Stimulated activated naive CD4-positive, alpha-beta T cell treated with Interleukin-2 at 50 U/mL for 16 hours (primary cell): ENCODE results near the gene ZNF672.
A peak's percentile ranks its signal among the peaks of the same experiment; 100 is the strongest.
"Not testable (repeated sequence)": the region's sequence is repeated elsewhere in the genome, so short reads cannot be mapped to it uniquely, and the experiment has no call there.

Experiments
- DNase-seq: peaks from one replicate; lab custom pipeline; 2025; lab: John Stamatoyannopoulos, UW

The ZNF672 gene

DNA sequence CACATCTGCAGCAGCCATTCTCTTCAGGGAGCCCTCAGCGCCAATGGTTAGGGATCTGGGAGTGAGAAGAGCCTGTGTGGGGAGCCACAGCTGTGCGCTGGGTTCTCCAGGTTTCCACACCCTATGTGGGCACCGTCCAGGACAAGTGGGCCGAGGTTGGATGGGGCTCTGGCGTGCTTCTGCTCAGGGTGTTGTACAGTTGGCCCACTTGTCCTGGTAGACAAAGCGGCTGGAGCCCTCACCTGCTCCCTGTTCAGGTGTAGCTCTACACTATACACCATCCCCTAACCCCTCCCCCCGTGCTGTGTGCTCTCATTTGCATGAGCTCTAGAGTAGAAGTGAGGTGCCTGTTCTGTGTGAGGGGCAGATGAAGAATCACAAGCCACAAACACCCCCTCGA lies 24.5 kb upstream of the ZNF672 start:
- no peak for DNase-seq

DNA sequence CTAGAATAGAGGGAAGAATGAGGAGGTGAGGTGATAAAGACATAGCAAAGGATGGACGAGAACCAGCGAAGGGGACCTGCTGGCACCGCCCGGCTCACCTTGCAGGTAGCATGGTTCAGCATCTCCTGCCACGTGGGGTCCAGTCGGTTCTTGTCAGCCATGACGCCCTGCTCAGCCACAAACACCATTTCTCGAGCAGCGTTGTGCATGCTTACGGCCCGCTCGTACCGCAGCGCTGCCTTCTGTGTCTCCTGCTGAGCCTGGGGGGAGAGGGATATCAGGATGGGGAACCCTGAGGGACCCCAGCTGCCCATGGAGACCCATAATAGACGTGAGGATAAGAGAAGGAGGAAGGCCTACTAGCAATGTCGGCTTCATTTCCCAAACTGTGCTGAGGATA lies 23.7 kb upstream of the ZNF672 start:
- DNase-seq, result no peak

DNA sequence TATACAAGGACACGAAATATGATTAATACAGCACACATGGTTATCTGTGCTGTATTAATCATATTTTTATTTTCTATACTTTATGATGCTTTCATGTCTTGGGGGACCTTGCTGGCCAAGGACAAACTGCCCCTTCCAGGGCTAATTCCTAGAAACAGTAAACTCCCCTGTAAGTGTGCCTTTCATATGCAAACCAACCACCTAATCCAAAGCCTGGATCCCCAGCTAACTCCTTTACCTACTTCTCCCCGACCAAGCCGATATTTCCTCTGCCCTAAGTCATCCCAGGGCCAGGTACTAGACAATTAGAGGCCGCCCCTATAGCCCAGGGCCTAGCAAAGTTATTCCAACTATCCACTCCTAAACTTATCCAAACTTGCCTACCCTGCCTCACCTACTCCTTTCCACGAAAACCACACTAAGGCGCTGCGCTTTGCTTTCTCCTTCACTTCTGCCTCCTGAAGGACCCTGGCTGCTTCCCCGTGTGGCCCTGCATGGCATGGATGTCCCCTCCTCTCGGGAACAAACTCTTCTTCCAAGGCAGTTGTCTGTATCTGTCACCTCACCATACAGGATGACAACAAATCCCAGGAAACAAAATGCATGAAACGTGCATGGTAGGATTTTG lies 22.5 kb upstream of the ZNF672 start:
- DNase-seq, result no peak

DNA sequence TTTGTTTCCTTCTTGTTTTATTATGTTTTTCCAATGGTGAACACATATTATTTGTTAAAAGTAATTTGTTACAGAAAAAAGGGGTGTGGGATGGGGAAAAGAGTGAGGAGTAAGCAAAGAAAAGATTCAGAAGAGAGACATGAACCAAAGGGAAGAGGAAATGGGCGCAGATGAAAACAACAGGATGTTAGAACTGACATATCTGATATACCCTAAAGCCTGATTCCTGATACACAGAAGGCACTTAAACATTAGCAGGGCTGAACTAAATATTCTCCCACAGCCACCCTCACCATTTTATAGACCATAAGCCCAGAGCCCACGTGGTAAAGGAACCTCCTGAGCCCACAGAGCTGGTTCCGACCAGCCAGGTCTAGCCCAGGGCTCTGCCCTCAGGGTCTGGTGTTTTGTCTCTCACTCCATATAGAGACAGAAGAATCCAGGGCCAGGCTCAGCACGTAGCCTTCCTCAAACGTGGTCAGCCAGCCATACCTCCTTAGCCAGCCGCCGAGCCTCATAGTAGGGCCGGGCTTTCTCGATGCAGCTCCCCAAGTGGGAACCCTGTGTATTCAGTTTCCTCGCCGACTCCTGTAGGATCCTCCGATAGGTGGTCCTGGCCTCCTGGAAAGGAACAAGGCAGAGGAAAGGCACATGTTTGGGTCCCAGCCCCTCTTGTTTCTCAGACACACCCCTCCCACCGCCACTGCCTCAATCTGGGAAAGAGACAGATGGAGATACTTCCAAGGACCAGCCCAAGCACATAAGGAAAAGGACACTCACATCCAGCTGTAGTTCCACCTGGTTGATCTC lies 21.8 kb upstream of the ZNF672 start:
- no peak for DNase-seq

DNA sequence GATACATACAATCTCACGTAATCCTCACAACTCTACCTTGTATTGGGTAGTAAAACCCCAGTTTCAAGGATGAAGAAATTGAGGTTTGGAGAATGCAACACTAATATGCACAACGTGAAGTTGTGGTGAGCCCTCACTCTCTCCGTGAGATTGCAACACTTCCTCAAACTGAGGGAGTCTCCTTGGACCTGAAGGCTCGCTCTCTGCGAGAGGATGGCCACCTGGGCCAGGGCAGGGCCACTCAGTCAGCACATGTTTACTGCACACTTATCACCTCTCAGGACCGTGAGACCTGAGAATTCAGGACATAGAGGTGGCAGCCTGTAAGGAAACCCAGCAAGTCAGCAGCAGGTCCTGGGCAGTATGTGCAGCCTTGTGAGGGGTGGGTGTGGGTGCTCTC lies 21.0 kb upstream of the ZNF672 start:
- no peak for DNase-seq

DNA sequence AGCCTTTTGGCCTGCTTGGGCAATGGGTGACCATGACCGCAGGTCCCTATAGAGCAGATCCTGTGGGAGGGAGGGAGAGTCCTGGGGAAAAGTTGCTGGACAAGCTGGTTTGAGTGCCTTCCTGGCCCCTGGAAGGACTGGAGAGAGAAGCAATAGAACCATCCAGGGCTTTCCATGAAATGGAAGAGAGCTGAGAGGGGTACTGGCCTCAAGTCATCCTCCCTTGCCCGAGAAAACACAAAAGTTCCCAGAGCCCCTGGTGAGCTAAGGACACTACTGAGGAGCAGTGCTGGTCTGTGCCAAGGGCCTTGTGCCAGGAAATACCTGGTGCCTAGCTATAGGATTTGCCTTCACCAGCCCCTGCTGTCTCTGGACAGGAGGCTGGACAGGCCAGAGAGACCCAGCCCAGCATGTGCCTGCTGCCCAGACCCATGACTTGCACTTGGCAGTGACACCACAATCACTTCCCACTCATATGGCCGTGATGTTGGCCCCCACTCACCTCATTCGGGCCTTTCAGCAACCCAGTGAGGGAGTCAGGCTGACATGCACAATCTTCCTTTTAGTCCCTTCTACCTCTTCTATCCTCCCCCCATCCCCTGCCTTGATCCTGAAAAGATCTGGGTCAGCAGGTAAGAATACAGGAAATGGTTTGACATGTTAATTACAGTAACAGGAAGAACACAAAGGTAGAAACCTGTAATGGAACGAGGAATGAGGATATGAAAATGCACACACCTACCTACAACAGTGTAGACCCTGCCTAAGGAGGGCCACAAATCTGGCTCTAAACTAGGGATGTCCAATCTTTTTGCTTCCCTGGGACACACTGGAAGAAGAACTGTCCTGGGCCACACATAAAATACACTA lies 19.3 kb upstream of the ZNF672 start:
- no peak for DNase-seq

DNA sequence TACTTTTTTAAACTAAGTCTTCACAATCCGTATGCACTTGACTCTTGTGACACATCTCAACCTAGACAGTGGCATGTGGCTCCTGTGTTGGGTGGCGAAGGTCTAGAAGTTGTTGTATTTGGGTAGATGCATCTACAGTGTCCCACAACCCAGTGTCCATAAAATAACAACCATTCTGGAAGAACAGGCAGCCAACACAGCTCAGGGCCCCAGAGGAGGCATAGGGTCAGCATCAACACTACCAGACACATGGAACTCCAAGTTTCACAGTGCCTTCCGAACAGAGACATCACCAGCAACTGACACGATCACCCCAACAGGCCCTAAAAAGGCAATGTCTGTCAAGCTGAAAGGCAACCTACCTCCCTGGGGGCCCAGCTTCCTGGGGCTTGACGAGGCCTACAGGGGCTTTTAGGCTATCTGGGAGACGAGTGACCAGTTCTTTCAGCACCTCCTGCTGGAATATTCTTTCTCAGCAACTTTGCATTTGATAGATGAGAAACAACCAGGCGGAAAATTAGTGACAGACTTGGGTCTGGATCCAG lies 17.9 kb upstream of the ZNF672 start:
- DNase-seq, result no peak

DNA sequence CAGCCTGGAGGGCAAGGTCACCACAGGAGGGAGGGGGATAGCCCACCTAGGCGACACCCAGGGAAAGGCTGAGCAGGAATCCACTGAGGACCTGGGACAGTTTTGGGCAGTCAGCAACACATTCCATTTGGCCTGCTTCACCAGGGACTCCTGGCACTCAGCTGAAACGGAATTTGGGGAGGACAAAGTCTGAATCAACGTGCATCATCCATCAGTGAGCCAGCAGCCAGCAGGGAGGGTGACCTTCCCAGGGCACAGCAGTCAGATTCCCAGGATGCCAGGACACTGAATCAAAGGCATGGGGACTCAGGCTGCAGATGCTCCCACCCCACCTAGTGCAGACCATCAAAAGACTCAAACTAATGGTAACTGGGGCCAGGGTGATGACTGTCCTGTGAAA lies 16.9 kb upstream of the ZNF672 start:
- no peak for DNase-seq

DNA sequence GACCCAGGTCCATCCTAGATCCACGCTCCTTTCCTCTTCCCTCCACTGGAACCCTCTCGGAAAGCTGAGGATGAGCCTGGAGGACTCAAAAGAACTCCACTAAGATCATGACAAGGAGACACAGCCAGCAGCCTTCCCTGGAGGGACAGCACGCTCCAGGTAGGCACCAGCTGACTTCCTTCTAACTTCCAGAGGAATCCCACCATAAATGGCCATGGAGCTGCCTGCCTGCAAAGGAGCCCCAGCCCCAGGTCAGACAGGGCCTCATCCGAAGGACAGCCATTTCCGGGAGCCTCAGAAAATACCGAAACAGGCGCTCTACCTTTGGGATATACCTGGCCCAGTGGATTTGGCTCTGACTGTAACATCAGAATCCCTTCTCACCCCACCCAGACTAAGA lies 16.4 kb upstream of the ZNF672 start:
- DNase-seq, result no peak

DNA sequence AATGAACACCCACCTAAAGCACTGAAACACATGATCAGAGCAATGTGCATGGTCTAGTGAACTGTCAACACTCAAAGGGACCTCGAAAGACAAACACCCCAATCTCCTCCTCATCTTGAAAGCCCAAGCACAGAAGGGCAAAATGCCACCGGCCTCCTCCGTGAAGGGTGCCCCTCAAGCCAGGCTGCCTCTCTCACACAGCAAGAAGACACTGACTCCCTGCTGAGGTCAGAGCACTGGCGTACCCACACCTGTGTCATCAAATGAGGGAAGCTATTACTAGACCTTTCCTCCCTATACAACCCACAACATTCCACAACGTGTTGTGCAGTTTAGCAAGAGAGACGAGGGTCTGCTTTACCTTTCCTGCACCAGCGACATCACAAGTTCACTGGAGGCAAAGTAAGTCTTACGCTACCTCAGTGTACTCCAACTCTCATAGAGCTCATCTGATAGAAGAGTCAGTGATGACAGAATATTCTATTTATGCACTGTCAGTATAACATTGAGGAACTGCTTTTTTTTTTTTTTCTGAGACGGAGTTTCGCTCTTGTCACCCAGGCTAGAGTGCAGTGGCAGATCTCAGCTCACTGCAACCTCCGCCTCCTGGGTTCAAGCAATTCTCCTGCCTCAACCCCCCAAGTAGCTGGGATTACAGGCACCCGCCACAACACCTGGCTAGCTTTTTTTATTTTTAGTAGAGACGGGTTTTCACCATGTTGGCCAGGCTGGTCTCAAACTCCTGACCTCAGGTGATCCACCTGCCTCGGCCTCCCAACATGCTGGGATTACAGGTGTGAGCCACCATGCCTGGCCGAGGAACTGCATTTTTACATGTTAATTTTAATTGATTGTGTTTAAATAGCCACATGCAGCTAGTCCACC lies 15.6 kb upstream of the ZNF672 start:
- no peak for DNase-seq

DNA sequence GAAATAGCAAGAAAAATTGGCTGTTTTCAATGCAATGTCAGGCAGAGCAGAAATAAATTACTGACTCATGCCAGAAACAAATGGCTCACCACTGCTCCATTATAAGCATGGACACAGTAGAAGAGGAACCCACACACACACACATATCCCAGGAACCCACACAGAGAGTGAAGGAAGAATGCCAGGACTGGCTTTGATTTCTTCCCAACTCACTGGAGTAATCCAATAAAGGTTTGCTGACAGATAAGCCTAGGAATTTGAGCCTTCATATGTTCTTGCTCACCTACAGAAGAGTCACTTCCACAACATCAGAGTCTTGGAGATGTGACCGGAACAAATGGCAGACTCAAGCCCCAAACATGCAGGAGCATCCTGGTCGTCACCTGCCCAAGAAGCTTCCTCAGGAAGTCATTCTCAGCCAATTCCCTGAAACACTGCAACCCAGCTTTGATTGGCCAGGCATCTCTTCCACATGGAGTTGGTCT lies 14.5 kb upstream of the ZNF672 start:
- DNase-seq, result no peak

DNA sequence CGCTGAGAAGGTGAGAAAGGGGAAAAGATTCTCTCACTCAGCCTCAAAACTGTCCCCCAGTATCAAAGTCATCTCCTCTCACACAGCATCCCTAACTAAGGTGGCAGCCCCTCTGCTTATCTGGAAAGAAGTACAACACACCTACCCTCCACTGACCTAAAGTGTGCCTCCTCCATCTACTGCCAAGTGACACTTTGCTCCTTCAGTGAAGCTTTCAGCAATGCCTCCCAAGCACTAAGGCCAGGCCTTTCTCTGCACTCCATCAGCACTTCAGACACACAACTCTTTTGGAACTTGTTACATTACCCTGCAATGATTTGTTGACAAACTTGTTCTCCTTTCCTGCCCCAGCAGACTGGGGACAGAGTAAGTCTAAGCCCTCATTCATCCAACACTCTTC lies 13.7 kb upstream of the ZNF672 start:
- no peak for DNase-seq

DNA sequence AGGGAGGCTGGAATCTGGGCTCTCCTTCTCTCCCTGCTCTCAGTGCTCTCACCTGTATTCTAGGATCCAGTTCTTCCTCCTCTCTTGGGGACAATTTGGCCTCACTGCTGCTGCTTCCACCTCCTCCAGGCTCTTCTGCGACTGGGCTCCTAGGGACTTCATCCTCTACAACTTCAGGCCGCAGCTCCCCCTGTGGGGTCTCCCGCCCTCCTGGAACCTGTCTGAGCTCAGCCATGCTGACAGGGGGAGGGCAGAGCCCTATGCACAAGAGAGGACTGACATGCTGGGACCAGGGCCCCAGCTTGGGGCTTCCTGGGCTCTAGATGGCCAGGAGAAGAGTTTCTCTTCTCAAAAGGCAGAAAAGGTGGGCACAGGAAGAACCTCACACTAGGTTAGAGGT lies 13.3 kb upstream of the ZNF672 start:
- DNase-seq, result no peak

DNA sequence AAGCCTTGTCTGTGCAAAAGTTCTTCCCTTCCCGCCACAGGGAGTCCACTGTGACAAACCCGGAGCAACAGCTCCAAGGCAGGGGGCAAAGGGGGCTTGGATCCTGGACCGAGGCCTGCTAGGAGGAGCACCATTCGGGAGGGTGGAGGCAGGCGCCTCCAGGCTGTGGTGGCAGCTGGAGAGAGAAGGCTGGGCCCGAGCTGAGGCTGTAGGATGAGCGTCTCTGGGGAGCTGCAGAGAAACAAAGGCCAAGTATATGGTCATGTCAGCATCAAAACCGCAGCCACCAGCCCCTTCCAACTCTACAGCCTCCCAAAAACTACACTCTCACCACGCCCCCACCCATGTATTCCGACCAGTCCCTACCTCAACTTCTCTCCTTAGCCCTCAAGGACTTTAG lies 12.9 kb upstream of the ZNF672 start:
- DNase-seq, result no peak

DNA sequence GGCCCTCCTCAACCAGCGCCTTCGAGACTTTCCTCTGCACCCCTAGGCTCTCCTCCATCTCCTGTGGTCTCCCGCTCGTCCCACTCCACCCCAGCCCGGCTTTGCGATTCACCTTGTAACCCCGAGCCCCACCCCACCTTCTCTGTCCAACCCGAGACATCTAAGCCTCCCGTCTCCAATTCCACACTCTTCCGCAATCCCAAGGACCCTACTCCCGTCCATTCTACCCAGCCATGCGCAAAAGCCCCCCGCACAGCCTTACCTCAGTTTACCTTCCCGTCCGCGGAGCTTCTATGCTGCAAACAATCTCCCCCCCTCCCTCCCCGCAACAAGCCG lies 12.5 kb upstream of the ZNF672 start:
- no peak for DNase-seq

DNA sequence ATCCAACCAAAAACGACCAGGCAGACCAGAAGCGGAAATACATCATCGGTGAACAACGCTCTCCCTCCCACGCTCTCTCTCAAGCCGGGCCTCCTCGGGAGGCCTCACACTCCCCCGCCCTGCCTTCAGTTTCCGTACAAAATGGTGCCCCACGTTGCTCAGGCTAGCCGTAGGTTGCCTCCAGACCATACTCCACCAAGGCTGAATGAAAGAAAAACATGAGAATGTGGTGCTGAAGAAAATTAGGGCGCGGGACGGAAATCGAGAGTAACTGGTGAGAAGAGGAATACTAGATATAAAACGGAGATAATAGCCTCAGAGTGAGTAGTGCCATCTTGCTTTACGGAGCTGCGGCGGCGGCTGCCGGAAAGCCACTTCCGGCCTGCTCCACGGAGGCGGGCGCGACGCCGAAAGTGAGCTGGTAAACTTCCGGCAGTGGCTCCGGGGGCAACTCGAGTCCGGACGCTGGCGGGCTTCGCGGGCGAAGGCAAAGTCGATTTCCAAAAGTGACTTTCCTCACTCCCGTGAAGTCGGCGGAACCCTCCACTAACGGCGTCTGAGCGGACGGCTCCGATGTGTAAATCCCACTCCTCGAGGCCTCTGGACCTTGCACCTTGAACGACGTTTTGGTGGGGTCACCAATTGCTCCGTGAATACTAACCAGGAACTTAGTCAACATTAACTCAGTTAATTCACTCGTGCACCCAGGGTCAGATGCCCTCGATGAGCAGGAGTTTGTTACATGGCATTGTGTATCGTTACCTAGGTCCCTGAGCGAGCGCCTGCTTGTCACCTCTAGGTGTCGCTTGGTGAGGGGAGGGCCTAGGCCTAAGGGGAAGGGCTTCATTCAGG lies 11.9 kb upstream of the ZNF672 start, which contains the start of gene SH3BP5L:
Gene SH3BP5L, minus strand, starts transcription at position 7 of the 852 bp plus-strand sequence. CDS start 980 bp downstream, outside the sequence.
- DNase-seq, result peak; percentile 90

DNA sequence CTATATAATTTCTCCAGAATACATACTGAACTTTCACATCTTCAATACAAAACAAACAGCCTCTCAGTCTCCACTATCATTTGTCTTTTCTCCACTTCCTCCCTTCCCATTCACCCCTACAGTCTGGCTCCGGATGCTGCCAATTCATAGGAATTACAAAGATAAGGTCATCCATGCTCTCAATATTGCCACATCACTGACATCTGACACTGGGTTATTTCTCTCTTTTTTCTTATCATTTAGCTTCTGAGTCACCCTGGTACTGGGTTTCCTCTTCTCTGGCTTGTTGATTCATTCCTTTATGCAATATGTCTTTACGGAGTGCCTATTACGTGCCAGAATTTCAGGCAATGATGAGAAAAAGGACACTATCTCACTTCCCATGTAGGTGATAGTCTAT lies 9.2 kb upstream of the ZNF672 start:
- DNase-seq, result no peak

DNA sequence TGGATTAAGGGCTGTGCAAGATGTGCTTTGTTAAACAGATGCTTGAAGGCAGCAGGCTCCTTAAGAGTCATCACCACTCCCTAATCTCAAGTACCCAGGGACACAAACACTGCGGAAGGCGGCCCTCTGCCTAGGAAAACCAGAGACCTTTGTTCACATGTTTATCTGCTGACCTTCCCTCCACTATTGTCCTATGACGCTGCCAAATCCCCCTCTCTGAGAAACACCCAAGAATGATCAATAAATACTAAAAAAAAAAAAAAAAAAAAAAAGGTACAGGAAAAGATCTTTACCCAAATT lies 7.4 kb upstream of the ZNF672 start:
- DNase-seq, result not testable (repeated sequence)

DNA sequence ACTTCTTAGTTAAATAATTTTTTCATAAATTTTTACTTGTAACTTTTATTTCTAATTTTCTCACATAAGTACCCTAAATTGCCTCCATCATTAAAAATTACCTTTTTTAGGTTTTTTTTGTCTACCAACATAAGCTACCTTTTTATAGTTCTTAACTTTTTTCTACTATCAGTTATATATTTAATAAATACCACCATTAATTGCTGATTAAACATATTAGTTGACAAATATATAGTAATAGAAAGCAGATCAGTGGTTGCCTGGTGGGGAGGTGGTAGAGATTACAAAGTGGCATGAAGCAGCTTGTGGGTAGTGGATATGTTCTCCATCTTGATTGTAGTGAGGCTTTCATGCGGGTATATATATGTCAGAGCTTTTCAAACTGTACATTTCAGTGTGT lies 6.2 kb upstream of the ZNF672 start:
- no peak for DNase-seq

DNA sequence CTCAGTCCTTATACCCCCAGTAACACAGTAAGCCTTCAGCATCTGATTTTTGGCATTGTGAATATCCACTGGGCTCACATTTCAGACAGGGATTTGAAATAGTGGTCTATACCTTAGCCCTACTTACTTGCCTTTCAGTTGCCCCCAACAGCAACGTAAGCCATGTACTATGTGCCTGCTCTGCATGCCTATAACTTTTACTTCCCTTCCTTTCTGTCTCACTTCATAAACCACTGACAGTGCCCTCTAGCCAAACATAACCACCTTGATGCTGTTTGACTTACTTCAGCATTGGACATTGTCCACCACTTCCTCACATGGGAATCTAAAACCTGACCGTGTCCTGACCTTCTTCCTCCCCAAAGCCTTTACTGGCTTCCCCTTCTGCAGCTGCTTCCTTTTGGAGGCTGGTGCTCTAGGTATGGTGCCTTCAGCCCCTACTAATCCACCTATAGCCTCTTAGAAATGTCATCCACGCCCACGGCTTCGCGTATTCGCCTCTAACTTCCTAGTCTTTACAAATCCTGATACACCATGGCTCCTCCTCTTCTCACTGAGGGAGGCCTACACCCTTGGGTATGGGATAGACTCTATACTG lies 3.6 kb upstream of the ZNF672 start:
- DNase-seq, result no peak
